HG02840 (cell line): ENCODE data around the gene TEX50.
A peak's percentile ranks its signal among the peaks of the same experiment; 100 is the strongest.
"Not testable (repeated sequence)": the region's sequence is repeated elsewhere in the genome, so short reads cannot be mapped to it uniquely, and the experiment has no call there.

Experiments
- ATAC-seq: cut with Tn5 transposase; IDR thresholded peaks from one replicate; pipeline ENCODE4 v1.9.1; 2021; ENCODE audit warnings: mild to moderate bottlenecking, moderate library complexity, moderate number of reproducible peaks; ENCODE audit not compliant: unreplicated experiment, low FRiP score

TEX50 gene

GRCh38 chr1:173635116-173635515, at the start of gene TEX50:
TEX50 (plus strand) TSS chr1:173635338; CDS start chr1:173635522, 184 bp downstream.
- ATAC-seq: no peak

- ATAC-seq: no peak
Observed at GRCh38 chr1:173590557-173590956, 44.6 kb upstream of the TEX50 start.

GRCh38 chr1:173591138-173591537, 44.0 kb upstream of the TEX50 start:
- ATAC-seq: not testable (repeated sequence)

GRCh38 chr1:173596097-173596825, 38.9 kb upstream of the TEX50 start:
- ATAC-seq: no peak

GRCh38 chr1:173601588-173601987, 33.5 kb upstream of the TEX50 start:
- ATAC-seq: peak; percentile 68

- ATAC-seq: no peak
Observed at GRCh38 chr1:173603056-173603591, 32.0 kb upstream of the TEX50 start, which contains the start of gene SLC9C2. SLC9C2 (minus strand) TSS chr1:173603072; CDS start chr1:173601776, 1,296 bp downstream.

- no peak for ATAC-seq
Observed at GRCh38 chr1:173608503-173609216, 26.5 kb upstream of the TEX50 start.

- not testable (repeated sequence) for ATAC-seq
Observed at GRCh38 chr1:173613086-173613485, 22.1 kb upstream of the TEX50 start.

- no peak for ATAC-seq
Observed at GRCh38 chr1:173616859-173617258, 18.3 kb upstream of the TEX50 start.

GRCh38 chr1:173627269-173627668, 7.9 kb upstream of the TEX50 start:
- no peak for ATAC-seq

- ATAC-seq: no peak
Observed at GRCh38 chr1:173628888-173629287, 6.2 kb upstream of the TEX50 start.

- ATAC-seq: not testable (repeated sequence)
Observed at GRCh38 chr1:173637236-173638042, 2.3 kb downstream of the TEX50 start.

- ATAC-seq: no peak
Observed at GRCh38 chr1:173638043-173639021, 3.2 kb downstream of the TEX50 start.

- no peak for ATAC-seq
Observed at GRCh38 chr1:173639102-173639501, 4.0 kb downstream of the TEX50 start.

GRCh38 chr1:173642450-173643139, 7.5 kb downstream of the TEX50 start:
- ATAC-seq: not testable (repeated sequence)

- ATAC-seq: no peak
Observed at GRCh38 chr1:173646656-173647055, 11.5 kb downstream of the TEX50 start.

- no peak for ATAC-seq
Observed at GRCh38 chr1:173648880-173649605, 13.9 kb downstream of the TEX50 start.

GRCh38 chr1:173660306-173660705, 25.2 kb downstream of the TEX50 start:
- no peak for ATAC-seq
